HCT116 (cell line): ENCODE measurements around the gene CDCA4.

Experiments used
- EGR1 ChIP-seq: IDR thresholded peaks from 2 replicates; pipeline ENCODE4 v1.6.1; 2012; ENCODE audit warnings: low read depth
- EZH2 ChIP-seq: fragments of 200-600 bp; sonication (generic); IDR thresholded peaks from 2 replicates; pipeline ENCODE4 v1.6.1; 2017; ENCODE audit warnings: antibody characterized with exemption, mixed run types
- EZH2phosphoT487 ChIP-seq: fragments of 200-600 bp; IDR thresholded peaks from 2 replicates; pipeline ENCODE4 v1.6.1; 2018; ENCODE audit warnings: antibody characterized with exemption, borderline replicate concordance
- FOSL1 ChIP-seq: IDR thresholded peaks from 2 replicates; pipeline ENCODE4 v1.6.1; 2012; ENCODE audit warnings: low read depth
- MAX ChIP-seq: IDR thresholded peaks from 2 replicates; pipeline ENCODE4 v1.6.1; 2012
- POLR2A ChIP-seq: IDR thresholded peaks from 2 replicates; pipeline ENCODE4 v1.7.0; 2011; ENCODE audit warnings: borderline replicate concordance; ENCODE audit not compliant: insufficient read depth, insufficient read length; ENCODE audit errors: extremely low read depth
- POLR2AphosphoS5 ChIP-seq: IDR thresholded peaks from 2 replicates; pipeline ENCODE4 v1.6.1; 2011; ENCODE audit warnings: mild to moderate bottlenecking, low read depth, low read length, moderate library complexity
- REST ChIP-seq: IDR thresholded peaks from 2 replicates; pipeline ENCODE4 v1.6.1; 2012; ENCODE audit warnings: low read depth
- YY1 ChIP-seq: IDR thresholded peaks from 2 replicates; pipeline ENCODE4 v1.6.1; 2011; ENCODE audit warnings: low read length, low read depth, moderate library complexity, mild to moderate bottlenecking; ENCODE audit not compliant: insufficient replicate concordance; ENCODE audit errors: extremely low read depth
- ZBTB33 ChIP-seq: IDR thresholded peaks from 2 replicates; pipeline ENCODE4 v1.6.1; 2011; ENCODE audit warnings: mild to moderate bottlenecking, low read length, moderate library complexity; ENCODE audit not compliant: insufficient replicate concordance; ENCODE audit errors: extremely low read depth
- ZFX ChIP-seq: fragments of 450-650 bp; IDR thresholded peaks from 2 replicates; pipeline ENCODE4 v1.6.1; 2017
- TF ChIP-seq, protein P1 (sequence below), 3 experiments: fragments of 200-600 bp in 1 of 3; sonication (generic) in 1 of 3; IDR thresholded peaks in 2 of 3; conservative IDR thresholded peaks in 1 of 3; 2 replicates each; pipeline ENCODE4 v1.5.1; 2012 to 2017; ENCODE audit warnings: low read depth in 2 of 3, low read length in 2 of 3, antibody characterized with exemption in 1 of 3, borderline replicate concordance in 1 of 3, control low read depth in 1 of 3, mild to moderate bottlenecking in 1 of 3, mixed read lengths in 1 of 3, mixed run types in 1 of 3, moderate library complexity in 1 of 3; ENCODE audit not compliant: insufficient read depth in 1 of 3

DNA sequence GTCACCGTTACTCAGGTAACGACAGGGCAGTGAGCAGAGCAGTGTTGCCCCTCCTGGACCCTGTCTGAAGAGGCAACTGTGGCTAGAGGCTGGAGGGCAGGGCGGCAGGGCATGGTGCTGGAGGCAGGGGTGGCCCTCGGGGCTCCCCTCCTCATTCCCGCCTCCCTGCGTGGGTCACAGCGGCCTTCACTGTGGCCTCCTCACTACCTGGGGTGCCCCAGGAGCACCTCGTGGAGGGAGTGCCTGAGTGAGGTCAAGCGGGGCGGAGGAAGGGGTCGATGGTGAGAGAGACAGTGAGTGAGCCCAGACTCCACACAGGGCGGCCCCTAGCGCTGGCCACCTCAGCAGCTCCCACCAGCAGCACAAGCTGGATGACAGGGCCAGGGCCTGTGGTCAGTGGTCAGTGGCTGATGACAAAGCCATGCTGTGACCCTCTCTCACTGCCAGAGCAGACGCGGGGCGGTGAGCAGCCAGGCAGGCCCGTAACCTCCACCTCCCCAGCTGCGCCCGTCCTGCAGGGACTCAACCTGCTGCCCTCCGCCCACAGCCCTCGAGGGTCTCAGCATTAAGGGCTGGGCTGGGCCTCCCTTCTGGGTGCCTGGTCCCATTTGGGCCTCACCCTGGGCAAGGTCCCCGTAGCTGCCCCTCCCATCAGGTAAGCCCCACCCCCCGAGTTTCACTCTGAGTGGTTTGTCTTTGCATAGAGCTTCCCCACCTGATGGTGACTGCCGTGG, 26.6 kb upstream of the CDCA4 start:
- no peak for TF ChIP-seq REST
- TF ChIP-seq, protein P1, sequence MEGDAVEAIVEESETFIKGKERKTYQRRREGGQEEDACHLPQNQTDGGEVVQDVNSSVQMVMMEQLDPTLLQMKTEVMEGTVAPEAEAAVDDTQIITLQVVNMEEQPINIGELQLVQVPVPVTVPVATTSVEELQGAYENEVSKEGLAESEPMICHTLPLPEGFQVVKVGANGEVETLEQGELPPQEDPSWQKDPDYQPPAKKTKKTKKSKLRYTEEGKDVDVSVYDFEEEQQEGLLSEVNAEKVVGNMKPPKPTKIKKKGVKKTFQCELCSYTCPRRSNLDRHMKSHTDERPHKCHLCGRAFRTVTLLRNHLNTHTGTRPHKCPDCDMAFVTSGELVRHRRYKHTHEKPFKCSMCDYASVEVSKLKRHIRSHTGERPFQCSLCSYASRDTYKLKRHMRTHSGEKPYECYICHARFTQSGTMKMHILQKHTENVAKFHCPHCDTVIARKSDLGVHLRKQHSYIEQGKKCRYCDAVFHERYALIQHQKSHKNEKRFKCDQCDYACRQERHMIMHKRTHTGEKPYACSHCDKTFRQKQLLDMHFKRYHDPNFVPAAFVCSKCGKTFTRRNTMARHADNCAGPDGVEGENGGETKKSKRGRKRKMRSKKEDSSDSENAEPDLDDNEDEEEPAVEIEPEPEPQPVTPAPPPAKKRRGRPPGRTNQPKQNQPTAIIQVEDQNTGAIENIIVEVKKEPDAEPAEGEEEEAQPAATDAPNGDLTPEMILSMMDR (IDR thresholded peaks at IDR 0.05 in 2 of 3, conservative IDR thresholded peaks at IDR 0.05 in 1 of 3; ENCODE audit: borderline replicate concordance in 1 of 3, insufficient read depth in 1 of 3, low read depth in 2 of 3, low read length in 2 of 3) = no peak
- no peak for TF ChIP-seq FOSL1
- TF ChIP-seq ZFX = no peak
- TF ChIP-seq POLR2A = no peak
- no peak for TF ChIP-seq POLR2AphosphoS5
- TF ChIP-seq ZBTB33 = no peak
- no peak for TF ChIP-seq MAX
- TF ChIP-seq EZH2 = no peak
- no peak for TF ChIP-seq YY1
- TF ChIP-seq EGR1 = no peak
- TF ChIP-seq EZH2phosphoT487 = no peak
